ENCODE data around the gene CDH23.

CDH23 gene

DNA sequence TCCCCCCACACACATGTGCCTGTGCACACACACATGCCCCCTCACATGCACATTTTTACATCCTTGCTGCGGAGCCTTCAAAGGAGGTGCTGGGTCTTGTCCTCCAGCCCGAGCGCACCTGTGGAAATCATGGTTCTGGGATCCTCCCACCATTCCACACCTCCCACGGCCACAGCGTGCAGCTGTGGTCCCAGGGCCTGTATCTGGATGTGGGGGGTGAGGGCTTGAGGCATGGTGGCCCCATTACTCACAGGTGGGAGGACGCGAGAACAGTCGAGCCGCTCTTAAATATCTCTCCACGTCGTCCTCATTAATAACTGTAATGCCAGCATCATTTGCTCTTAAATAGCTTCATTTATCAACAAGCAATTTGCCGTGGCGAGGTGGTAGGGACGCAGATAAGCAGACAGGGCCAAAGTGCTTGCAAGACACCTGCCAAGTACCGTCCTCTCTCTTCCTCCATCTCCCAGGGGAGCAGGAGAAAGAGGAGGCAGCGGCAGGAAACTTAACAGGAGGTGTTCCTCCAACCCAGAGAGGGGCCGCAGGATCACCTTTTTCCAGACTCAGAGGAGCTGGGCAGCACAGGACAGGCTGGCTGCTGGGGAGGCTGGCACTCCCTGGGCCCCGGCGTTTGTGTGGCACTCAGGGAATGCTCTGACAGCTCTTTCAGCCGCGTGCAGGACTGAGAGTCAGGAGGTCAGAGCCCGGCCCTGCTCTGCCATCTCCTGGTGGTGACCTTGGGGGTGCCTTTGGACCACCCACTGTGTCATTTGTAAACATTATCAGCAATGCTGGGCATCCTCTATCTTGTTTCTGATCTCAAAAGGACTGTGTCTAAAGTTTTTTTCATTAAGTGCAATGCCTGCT is 87.4 kb downstream of the CDH23 start:
- TF ChIP-seq, protein P1, sequence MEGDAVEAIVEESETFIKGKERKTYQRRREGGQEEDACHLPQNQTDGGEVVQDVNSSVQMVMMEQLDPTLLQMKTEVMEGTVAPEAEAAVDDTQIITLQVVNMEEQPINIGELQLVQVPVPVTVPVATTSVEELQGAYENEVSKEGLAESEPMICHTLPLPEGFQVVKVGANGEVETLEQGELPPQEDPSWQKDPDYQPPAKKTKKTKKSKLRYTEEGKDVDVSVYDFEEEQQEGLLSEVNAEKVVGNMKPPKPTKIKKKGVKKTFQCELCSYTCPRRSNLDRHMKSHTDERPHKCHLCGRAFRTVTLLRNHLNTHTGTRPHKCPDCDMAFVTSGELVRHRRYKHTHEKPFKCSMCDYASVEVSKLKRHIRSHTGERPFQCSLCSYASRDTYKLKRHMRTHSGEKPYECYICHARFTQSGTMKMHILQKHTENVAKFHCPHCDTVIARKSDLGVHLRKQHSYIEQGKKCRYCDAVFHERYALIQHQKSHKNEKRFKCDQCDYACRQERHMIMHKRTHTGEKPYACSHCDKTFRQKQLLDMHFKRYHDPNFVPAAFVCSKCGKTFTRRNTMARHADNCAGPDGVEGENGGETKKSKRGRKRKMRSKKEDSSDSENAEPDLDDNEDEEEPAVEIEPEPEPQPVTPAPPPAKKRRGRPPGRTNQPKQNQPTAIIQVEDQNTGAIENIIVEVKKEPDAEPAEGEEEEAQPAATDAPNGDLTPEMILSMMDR (IDR thresholded peaks at IDR 0.05; ENCODE audit: control insufficient read depth, extremely low read depth, insufficient read depth), result no peak
- no peak overlapping the region for H3K4me3 ChIP-seq (ENCODE audit: low read depth, low read length)
- no peak for DNase-seq (ENCODE audit: low read depth)

DNA sequence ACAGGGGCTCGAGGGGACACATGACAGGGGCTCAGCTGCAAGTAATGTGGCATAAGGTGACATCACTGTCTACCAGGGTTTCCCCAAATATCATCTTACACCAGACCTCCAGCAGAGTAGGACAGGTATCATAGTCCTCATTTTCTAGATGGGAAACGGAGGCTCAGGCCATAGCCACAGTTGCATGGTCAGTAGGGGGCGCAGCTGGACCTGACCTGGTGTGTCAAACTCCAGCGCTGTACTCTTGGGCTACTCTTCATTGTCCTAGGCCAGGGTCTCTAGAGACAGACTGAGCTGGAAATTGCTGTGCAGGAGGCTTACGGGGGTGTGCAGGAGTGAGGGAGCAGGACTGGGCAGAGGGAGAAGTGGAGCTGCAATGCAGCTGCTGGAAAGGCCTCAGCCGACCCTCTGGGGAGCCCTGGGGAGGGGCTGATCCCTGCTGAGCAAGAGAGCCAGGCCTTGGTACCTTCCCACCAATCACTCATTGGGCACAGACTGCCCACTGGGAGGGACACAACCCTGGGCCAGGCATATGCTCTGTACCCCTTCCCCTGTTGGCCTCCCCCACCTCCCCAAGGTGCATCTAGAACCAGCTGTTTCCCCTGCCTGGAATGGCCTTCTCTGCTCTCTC is 89.9 kb downstream of the CDH23 start:
- DNase-seq (ENCODE audit: low read depth), result no peak
- H3K4me3 ChIP-seq (ENCODE audit: low read depth, low read length), result no peak overlapping the region
- TF ChIP-seq, protein P1 (IDR thresholded peaks at IDR 0.05; ENCODE audit: control insufficient read depth, extremely low read depth, insufficient read depth), result peak; percentile 75

DNA sequence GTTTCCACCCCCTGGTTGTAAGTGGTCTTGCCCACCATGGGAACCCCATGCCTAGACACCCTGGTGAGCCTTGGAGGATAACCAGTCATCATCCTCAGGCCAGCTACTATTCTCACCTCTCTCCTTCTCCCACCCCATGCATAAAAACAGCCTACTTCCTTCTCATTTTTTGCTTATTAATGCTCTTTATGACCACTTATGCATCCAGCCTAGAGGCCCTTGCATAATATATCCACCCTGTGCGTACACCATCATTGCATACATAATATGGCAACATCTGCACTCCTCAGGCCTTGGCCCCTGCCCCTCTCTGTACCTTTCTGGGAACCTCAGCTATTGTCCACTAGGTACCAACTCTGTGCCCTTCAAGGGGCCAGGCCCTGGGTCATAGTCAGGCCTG is 91.0 kb downstream of the CDH23 start:
- TF ChIP-seq, protein P1 (IDR thresholded peaks at IDR 0.05; ENCODE audit: control insufficient read depth, extremely low read depth, insufficient read depth), result no peak
- no peak overlapping the region for H3K4me3 ChIP-seq (ENCODE audit: low read depth, low read length)
- no peak for DNase-seq (ENCODE audit: low read depth)

DNA sequence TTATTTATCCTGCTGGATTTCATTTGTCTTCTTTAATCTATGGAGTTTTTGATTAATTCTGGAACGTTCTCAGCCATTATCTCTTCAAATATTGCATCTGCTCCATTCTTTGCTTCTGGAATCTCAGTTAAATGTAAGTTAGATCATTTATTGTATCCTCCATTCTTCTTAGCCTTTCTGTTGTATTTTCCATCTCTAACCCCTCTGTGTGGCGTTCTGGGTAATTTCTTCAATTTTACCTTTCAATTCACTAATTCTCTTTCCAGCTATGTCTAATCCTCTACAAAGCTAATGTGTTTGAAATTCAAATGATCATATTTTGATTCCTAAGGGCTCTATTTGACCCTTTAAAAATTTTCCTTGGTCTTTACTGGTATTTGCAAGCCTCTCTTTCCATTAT is 92.4 kb downstream of the CDH23 start:
- H3K4me3 ChIP-seq (ENCODE audit: low read depth, low read length), result no peak overlapping the region
- no peak for DNase-seq (ENCODE audit: low read depth)
- TF ChIP-seq, protein P1 (IDR thresholded peaks at IDR 0.05; ENCODE audit: control insufficient read depth, extremely low read depth, insufficient read depth), result no peak

DNA sequence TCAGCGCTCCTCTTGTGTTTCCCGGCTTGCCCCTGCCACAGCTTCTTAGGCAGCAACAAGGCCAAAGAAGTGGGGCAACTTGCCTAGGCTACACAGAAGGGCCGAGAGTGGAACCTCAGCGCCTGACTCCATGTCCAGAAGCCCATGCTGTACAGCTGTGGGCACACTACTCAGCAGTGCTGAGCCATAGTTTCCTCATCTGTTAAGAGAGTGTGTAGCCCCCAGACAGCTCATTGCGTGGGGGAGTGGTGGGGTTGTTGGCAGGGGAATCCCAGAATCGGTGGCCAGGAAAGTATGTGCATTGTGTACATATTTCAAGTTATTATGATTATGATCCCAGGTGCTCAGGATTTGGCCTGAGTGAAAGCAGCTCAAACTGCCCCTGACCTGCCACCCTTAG is 96.2 kb downstream of the CDH23 start:
- TF ChIP-seq, protein P1 (IDR thresholded peaks at IDR 0.05; ENCODE audit: control insufficient read depth, extremely low read depth, insufficient read depth), result no peak
- no peak for DNase-seq (ENCODE audit: low read depth)
- no peak overlapping the region for H3K4me3 ChIP-seq (ENCODE audit: low read depth, low read length)

DNA sequence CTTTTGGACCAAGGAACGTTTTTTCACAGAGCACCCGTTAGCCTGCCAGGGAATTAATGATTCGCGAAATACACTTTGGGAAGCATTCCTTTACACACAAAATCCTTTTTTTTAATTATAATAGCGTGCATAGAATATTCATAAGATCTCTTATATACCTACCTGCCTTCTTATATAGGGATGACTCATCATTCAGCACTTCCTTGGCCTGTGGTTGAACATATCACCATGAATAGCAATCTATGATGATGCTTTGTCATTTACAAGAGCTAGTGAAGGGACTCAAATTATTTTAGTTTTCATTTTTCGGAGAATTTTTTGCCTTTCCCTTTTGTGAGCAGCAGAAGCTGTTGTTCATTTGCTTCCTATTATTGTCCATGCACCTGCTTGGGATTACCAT is 97.0 kb downstream of the CDH23 start:
- H3K4me3 ChIP-seq (ENCODE audit: low read depth, low read length), result no peak overlapping the region
- DNase-seq (ENCODE audit: low read depth), result no peak
- TF ChIP-seq, protein P1 (IDR thresholded peaks at IDR 0.05; ENCODE audit: control insufficient read depth, extremely low read depth, insufficient read depth), result no peak
